Smooth muscle cell (in vitro differentiated cells): Measurements from ENCODE around the gene RPRML. TPM values are rescaled to one million over a fixed set of nuclear protein-coding genes. Genes with fewer than 3 reads are reported as not detected.

Source experiments
- DNase-seq: peaks from one replicate; lab custom pipeline; 2025; ENCODE audit not compliant: unreplicated experiment; lab: John Stamatoyannopoulos, UW
- H2AFZ ChIP-seq: fragments of 200-600 bp; sonication (generic); 2 replicates; pipeline ENCODE4 v1.6.0; 2016; ENCODE audit warnings: antibody characterized with exemption, low read depth, mild to moderate bottlenecking
- H3F3A ChIP-seq: fragments of 200-600 bp; sonication (generic); 2 replicates; pipeline ENCODE4 v1.6.0; 2017; ENCODE audit warnings: antibody characterized with exemption, low read depth
- H3K27ac ChIP-seq: fragments of 200-600 bp; sonication (generic); 2 replicates; pipeline ENCODE4 v1.5.1; 2016; ENCODE audit warnings: low read depth, mild to moderate bottlenecking
- H3K27me3 ChIP-seq: fragments of 200-600 bp; sonication (generic); 2 replicates; pipeline ENCODE4 v1.6.1; 2016; ENCODE audit warnings: low read depth, mild to moderate bottlenecking
- H3K36me3 ChIP-seq: fragments of 200-600 bp; sonication (generic); 2 replicates; pipeline ENCODE4 v1.5.1; 2016; ENCODE audit warnings: low read depth
- H3K4me1 ChIP-seq: fragments of 200-600 bp; sonication (generic); 2 replicates; pipeline ENCODE4 v1.5.1; 2016; ENCODE audit warnings: low read depth
- H3K4me2 ChIP-seq: fragments of 200-600 bp; sonication (generic); 2 replicates; pipeline ENCODE4 v1.6.0; 2016; ENCODE audit warnings: mild to moderate bottlenecking
- H3K4me3 ChIP-seq: fragments of 200-600 bp; sonication (generic); 2 replicates; pipeline ENCODE4 v1.5.1; 2016; ENCODE audit warnings: mild to moderate bottlenecking
- H3K79me2 ChIP-seq: fragments of 200-600 bp; sonication (generic); 2 replicates; pipeline ENCODE4 v1.6.0; 2016; ENCODE audit warnings: low read depth, mild to moderate bottlenecking
- H3K9ac ChIP-seq: fragments of 200-600 bp; sonication (generic); 2 replicates; pipeline ENCODE4 v1.6.0; 2016; ENCODE audit warnings: low read depth
- H3K9me3 ChIP-seq: fragments of 200-600 bp; sonication (generic); replicated peaks from 2 replicates; pipeline ENCODE4 v1.5.1; 2016; ENCODE audit warnings: low read depth
- H4K20me1 ChIP-seq: fragments of 200-600 bp; sonication (generic); 2 replicates; pipeline ENCODE4 v1.6.0; 2016; ENCODE audit warnings: low read depth
- WGBS: methylation state at CpG from one replicate; pipeline ENCODE4 v1.1.7; 2016; ENCODE audit warnings: low lambda C conversion rate; 5-methylcytosine and 5-hydroxymethylcytosine counted together
- polyA plus RNA-seq: library from polyadenylated mRNA; unstranded; fragments of >200 nt; fragmentation: Nextera tagmentation; extraction: Ambion mirVana; gene quantifications from 2 replicates; pipeline ENCODE4 v1.2.1, GENCODE V29; 2016
- total RNA-seq: library from RNA; depleted of rRNA; stranded (reverse); fragments of >200 nt; gene quantifications from 2 replicates; pipeline ENCODE4 v1.2.3, GENCODE V29; 2014
- TF ChIP-seq, protein P1 (sequence below): fragments of 200-600 bp; sonication (generic); IDR thresholded peaks from 2 replicates; pipeline ENCODE4 v1.5.1; 2017; ENCODE audit warnings: borderline replicate concordance, mild to moderate bottlenecking, antibody characterized with exemption; ENCODE audit not compliant: insufficient read depth, poor library complexity, severe bottlenecking

RPRML gene
- total and polyA plus RNA-seq, 2 experiments from 2014 or later = not detected

DNA sequence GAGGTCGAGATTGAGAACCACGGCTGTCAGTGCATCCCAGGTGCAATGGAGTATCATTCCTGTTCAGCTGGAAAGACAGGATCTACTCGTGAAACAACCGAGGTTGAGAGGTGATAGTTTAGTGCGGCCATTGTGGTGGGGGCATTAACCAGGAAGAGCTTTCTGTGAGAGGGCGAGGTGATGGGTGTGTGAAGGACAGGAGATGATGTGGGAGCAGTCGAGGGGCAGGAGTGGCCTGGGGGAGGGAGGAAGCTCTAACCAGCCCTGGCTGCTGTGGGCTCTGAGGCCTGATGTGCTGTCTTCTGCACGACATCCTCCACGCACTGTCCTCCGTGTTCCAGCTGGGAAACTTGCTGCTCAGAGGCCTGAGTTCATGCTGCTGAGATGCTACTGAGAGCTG lies 34.1 kb downstream of the RPRML start:
- H3F3A ChIP-seq = peaks cover 6% of the 10 kb centered on the region
- peaks cover 30% of the 10 kb centered on the region for H4K20me1 ChIP-seq
- WGBS = 65% methylated on average over 10 of the region's 10 CpGs
- no peaks in the 10 kb centered on the region for H3K9me3 ChIP-seq
- H3K9ac ChIP-seq = no peak overlapping the region
- H3K4me3 ChIP-seq = no peak overlapping the region
- H3K79me2 ChIP-seq = no peaks in the 10 kb centered on the region
- no peak overlapping the region for H3K27ac ChIP-seq
- no peak overlapping the region for H2AFZ ChIP-seq
- TF ChIP-seq, protein P1, sequence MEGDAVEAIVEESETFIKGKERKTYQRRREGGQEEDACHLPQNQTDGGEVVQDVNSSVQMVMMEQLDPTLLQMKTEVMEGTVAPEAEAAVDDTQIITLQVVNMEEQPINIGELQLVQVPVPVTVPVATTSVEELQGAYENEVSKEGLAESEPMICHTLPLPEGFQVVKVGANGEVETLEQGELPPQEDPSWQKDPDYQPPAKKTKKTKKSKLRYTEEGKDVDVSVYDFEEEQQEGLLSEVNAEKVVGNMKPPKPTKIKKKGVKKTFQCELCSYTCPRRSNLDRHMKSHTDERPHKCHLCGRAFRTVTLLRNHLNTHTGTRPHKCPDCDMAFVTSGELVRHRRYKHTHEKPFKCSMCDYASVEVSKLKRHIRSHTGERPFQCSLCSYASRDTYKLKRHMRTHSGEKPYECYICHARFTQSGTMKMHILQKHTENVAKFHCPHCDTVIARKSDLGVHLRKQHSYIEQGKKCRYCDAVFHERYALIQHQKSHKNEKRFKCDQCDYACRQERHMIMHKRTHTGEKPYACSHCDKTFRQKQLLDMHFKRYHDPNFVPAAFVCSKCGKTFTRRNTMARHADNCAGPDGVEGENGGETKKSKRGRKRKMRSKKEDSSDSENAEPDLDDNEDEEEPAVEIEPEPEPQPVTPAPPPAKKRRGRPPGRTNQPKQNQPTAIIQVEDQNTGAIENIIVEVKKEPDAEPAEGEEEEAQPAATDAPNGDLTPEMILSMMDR = no peak
- peaks cover 10% of the 10 kb centered on the region for H3K4me1 ChIP-seq
- no peaks in the 10 kb centered on the region for H3K27me3 ChIP-seq
- no peak overlapping the region for H3K4me2 ChIP-seq
- no peak for DNase-seq
- H3K36me3 ChIP-seq = no peaks in the 10 kb centered on the region

DNA sequence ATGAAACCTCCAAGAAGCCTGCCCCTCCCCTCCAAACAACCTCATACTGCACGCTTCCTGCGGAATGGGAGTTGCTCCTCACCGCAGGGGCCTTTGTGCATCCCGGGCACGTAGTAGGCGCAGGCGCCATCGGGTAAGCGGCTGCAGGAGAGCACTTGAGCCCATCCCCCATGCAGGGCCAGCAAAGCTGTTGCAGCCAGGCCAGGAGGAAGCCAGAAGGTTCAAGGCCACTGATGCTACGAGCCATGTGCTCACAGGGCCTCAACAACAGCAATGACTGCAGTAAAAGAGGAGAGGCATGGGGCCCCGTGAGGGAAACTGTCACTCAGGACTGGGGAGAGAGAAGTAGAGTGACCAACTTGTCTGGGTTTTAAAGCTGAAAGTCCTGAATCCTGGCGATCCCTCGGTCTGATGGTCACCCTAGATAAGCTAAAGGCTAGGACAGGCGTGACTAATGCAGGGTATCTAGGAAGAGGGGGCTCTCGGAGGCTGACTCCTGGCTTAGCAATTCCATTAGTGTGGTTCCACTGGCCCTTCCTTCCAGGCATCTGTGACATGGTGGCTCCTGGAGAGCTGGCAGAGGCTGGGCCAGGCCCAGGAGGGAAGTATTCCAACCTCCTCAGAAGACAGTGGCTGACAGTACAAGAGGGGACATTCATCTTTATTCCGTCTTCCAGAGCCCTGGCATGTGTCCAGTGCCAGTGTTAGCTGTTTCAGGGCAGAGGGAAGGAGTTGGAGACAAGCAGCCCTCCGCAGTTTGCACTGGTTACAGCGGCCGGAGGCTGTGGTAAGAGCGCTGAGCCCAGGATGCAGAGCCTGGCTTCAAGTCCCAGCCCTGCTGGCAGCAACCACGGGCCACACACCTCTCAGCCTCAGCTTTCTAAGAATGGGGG lies 35.3 kb downstream of the RPRML start:
- Histone ChIP-seq H3K9ac (no peak overlapping the region), H3K27me3 (no peaks in the 10 kb centered on the region), H3K4me3 (no peak overlapping the region), H3K4me2 (peak overlapping the region; percentile 55), H4K20me1 (peaks cover 31% of the 10 kb centered on the region), H3K9me3 (no peaks in the 10 kb centered on the region), H3K79me2 (no peaks in the 10 kb centered on the region), H3K4me1 (peaks cover 10% of the 10 kb centered on the region), H3K27ac (peak overlapping the region; percentile 2), H3F3A (peaks cover 12% of the 10 kb centered on the region), H2AFZ (no peak overlapping the region), H3K36me3 (no peaks in the 10 kb centered on the region)
- WGBS = 37% methylated on average over 21 of the region's 21 CpGs
- TF ChIP-seq, protein P1 = no peak
- DNase-seq = no peak

DNA sequence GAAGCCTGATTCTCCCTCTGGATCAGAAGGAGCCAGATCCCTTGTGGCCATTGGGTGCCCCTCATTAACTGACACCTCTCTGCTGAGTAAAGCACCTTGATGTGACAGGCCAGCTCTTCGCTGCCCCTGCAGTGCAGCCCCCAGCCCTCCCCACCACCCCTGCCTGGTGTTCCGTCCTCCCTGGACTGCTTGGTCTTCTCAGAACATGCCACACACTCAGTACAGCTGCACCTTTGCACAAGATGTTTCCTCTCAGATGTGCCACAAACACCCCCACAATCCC lies 35.9 kb downstream of the RPRML start:
- Histone ChIP-seq H3K9ac (no peak overlapping the region), H3K4me3 (no peak overlapping the region), H3K4me1 (peaks cover 10% of the 10 kb centered on the region), H3K9me3 (no peaks in the 10 kb centered on the region), H3K36me3 (no peaks in the 10 kb centered on the region), H2AFZ (no peak overlapping the region), H3K27me3 (no peaks in the 10 kb centered on the region), H3K27ac (no peak overlapping the region), H4K20me1 (peaks cover 31% of the 10 kb centered on the region), H3K4me2 (peak overlapping the region; percentile 55), H3F3A (peaks cover 12% of the 10 kb centered on the region), H3K79me2 (no peaks in the 10 kb centered on the region)
- DNase-seq = no peak
- WGBS = 83% methylated on average over 1 of the region's 2 CpGs
- TF ChIP-seq, protein P1 = no peak
